IMR-90 (cell line): ENCODE data around the gene SF3A2.

Source experiments
- POLR2A ChIP-seq: IDR thresholded peaks from 2 replicates; pipeline ENCODE4 v1.6.1; 2012; ENCODE audit warnings: mild to moderate bottlenecking, low read depth, low read length
- TF ChIP-seq, protein P1 (sequence below): fragments of 150-350 bp; IDR thresholded peaks from 2 replicates; pipeline ENCODE4 v1.6.1; 2017; ENCODE audit warnings: mild to moderate bottlenecking, antibody characterized with exemption, low read length, low read depth

DNA sequence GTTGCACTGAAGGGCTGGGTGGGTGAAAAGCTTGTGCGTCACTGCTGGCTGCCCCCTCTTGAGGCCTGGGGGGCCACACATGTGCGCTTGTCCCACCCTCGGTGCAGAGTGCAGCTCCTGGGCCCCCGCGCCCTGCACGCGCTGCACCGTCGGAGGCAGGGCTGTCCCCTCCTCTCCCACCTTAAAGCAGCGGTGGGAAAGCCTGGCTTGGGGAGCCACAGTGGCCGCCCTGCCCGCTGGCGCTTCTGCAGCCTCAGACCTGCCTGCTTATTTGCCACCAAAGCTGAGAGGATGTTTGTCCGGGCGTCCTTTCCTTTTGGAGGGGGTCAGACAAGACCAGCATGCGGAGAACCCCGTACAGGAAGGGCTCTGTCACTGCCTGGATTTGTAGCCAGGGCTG is 27.2 kb upstream of the SF3A2 start:
- TF ChIP-seq, protein P1, sequence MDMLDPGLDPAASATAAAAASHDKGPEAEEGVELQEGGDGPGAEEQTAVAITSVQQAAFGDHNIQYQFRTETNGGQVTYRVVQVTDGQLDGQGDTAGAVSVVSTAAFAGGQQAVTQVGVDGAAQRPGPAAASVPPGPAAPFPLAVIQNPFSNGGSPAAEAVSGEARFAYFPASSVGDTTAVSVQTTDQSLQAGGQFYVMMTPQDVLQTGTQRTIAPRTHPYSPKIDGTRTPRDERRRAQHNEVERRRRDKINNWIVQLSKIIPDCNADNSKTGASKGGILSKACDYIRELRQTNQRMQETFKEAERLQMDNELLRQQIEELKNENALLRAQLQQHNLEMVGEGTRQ = no peak
- no peak for TF ChIP-seq POLR2A
